Thyroid gland (tissue), 4 donors: Measurements from ENCODE around the gene MACC1. TPM values are rescaled to one million over a fixed set of nuclear protein-coding genes. Genes with fewer than 3 reads are reported as not detected.

Experiments
- DNase-seq, 2 donors: peaks; one replicate each; pipeline ENCODE4 v3.0.0-alpha.2; 2019
- H3K27ac ChIP-seq, 3 donors: fragments of 200-600 bp; sonication (generic); 1 replicate in 2 of 3; 2 replicates in 1 of 3; pipeline ENCODE4 v1.5.1; 2016 to 2019; ENCODE audit warnings: mild to moderate bottlenecking in 1 of 3, moderate library complexity in 1 of 3
- H3K27me3 ChIP-seq: fragments of 200-600 bp; sonication (generic); one replicate; pipeline ENCODE4 v1.5.1; 2019
- H3K36me3 ChIP-seq, 2 donors: fragments of 200-600 bp; sonication (generic); one replicate each; pipeline ENCODE4 v1.5.1; 2016 to 2019
- H3K4me1 ChIP-seq, 2 donors: fragments of 200-600 bp; sonication (generic); one replicate each; pipeline ENCODE4 v1.5.1; 2017 to 2019
- H3K4me3 ChIP-seq, 3 donors: fragments of 200-600 bp; sonication (generic); replicated peaks in 1 of 3; 1 replicate in 2 of 3; 2 replicates in 1 of 3; pipeline ENCODE4 v1.5.1; 2016; ENCODE audit warnings: mild to moderate bottlenecking in 1 of 3
- H3K9me3 ChIP-seq: fragments of 200-600 bp; sonication (generic); one replicate; pipeline ENCODE4 v1.5.1; 2017
- CTCF ChIP-seq, 6 experiments: fragments of 200-600 bp in 3 of 6; fragments of 450-650 bp in 3 of 6; sonication (generic) in 3 of 6; IDR thresholded peaks; one replicate each; pipeline ENCODE4 v1.5.1; 2016 to 2019; ENCODE audit warnings: antibody characterized with exemption in 6 of 6, mild to moderate bottlenecking in 2 of 6, inconsistent platforms in 1 of 6, moderate library complexity in 1 of 6
- POLR2A ChIP-seq, 2 donors: fragments of 450-650 bp; IDR thresholded peaks; one replicate each; pipeline ENCODE4 v1.6.1; 2017; ENCODE audit warnings: antibody characterized with exemption in 2 of 2, mild to moderate bottlenecking in 2 of 2, moderate library complexity in 1 of 2
- WGBS, 2 donors: methylation state at CpG; one replicate each; pipeline ENCODE4 v1.1.5; 2017; 5-methylcytosine and 5-hydroxymethylcytosine counted together
- intact Hi-C: fragments of 100-400 bp; cut with DNase I; formaldehyde crosslinking; loops from one replicate; pipeline ENCODE4 v1.15.1; 2023
- total RNA-seq, 4 donors: library from RNA; depleted of rRNA; stranded (reverse); fragments of >200 nt; gene quantifications; one replicate each; pipeline ENCODE4 v1.2.3, GENCODE V29; 2016

The MACC1 gene
- total RNA-seq, 4 donors from 2014 or later: 2.6 to 7.7 (median 3.6) TPM

GRCh38 chr7:20153567-20153966 lies 63.6 kb downstream of the MACC1 start:
- Histone ChIP-seq H3K27me3 (no peaks in the 10 kb centered on the region), H3K4me3 (no peak overlapping the region), H3K9me3 (no peaks in the 10 kb centered on the region), H3K27ac (no peak overlapping the region), H3K36me3 (no peaks in the 10 kb centered on the region), H3K4me1 (no peaks in the 10 kb centered on the region)
- 94 to 98% methylated on average over 2 of the region's 2 CpGs for WGBS, 2 donors
- no peak for TF ChIP-seq CTCF (IDR thresholded peaks at IDR 0.05)
- no peak for TF ChIP-seq POLR2A (IDR thresholded peaks at IDR 0.05)
- no peak for DNase-seq
- intact Hi-C loops: no loop called here

DNA sequence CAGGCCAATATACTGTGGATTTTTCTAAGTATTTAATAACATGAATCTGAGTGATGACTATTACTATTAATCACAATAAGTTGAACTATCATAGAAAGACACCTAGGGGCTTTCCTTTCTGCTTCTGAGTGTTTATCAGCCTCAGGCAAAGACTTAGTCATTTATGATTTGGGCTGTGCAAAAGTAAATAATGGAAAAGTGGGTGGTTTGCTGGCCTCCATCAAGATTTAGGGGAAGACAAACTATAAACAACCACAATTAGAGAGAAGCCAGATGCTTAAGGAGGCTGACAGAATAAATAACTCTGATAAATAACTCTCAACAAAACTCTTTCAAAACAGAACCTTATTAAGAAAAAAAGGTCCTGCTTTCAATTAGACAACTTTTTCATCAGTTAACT lies 64.7 kb downstream of the MACC1 start:
- Histone ChIP-seq H3K4me3 (no peak overlapping the region), H3K27me3 (no peaks in the 10 kb centered on the region), H3K4me1 (no peaks in the 10 kb centered on the region), H3K36me3 (no peaks in the 10 kb centered on the region), H3K9me3 (no peaks in the 10 kb centered on the region), H3K27ac (no peak overlapping the region)
- TF ChIP-seq CTCF (IDR thresholded peaks at IDR 0.05): no peak
- TF ChIP-seq POLR2A (IDR thresholded peaks at IDR 0.05): no peak
- intact Hi-C loops: no loop called here
- DNase-seq: no peak

DNA sequence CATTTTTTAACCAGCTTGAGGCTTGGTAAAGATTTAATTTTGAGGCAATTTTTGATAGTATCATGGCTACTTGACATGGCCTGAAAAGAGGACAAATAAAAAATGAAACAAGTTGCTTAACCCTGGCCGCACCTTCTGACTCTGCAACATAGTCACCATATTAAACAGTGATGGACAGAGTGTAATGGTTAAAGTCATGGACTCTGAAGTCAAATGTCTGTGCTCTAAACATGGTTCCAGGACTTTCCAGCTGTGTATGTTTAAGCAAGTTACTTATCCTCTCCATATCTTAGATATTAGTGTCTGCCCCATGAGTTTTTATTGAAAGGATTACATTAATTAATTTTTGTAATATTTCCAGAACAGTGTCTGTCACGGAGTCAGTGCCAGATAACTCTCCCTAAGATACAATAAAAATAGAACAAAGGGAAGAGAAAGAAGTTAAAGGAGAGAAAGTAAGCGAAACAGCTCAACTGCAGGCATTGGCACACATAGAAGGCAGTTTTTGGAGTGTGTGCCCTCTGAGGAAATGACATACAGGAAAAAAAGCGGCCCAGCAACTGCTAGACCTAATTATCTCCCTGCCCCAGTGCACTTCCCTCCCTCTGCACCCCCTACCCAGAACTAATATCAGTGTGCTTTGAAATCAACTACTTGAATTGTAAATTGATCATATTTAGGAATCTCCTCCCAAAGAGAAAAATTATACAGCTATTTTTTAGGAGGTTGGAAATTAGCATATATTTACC lies 65.3 kb downstream of the MACC1 start:
- Histone ChIP-seq H3K36me3 (no peaks in the 10 kb centered on the region), H3K27ac (no peak overlapping the region), H3K4me1 (no peaks in the 10 kb centered on the region), H3K4me3 (no peak overlapping the region), H3K27me3 (no peaks in the 10 kb centered on the region), H3K9me3 (no peaks in the 10 kb centered on the region)
- intact Hi-C loops: no loop called here
- TF ChIP-seq POLR2A (IDR thresholded peaks at IDR 0.05): no peak
- no peak for TF ChIP-seq CTCF (IDR thresholded peaks at IDR 0.05)
- no peak for DNase-seq
- WGBS, 2 donors: 71% methylated on average over 4 of the region's 4 CpGs

DNA sequence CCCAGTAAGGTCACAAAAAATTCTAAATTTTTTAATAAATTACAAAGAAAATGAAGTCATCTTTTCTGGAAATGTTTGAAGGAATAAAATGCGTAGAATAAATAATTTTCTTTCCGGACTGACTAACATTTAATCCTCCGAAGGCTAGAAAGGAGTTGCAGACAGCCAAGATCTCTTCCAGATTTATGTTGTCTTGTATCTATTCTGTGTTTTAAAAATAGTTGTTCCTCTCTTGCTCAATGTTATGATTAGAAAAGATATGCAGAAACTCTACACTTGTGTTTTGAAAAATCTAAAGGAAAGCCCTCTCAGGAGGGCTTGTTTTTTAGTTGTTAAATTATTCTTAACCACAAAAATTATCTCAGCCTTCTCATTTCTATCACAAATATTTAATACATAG lies 70.7 kb downstream of the MACC1 start:
- Histone ChIP-seq H3K9me3 (no peaks in the 10 kb centered on the region), H3K36me3 (no peaks in the 10 kb centered on the region), H3K4me1 (no peaks in the 10 kb centered on the region), H3K27me3 (no peaks in the 10 kb centered on the region), H3K27ac (no peak overlapping the region), H3K4me3 (no peak overlapping the region)
- WGBS, 2 donors: 70 to 75% methylated on average over 3 of the region's 3 CpGs
- no peak for DNase-seq
- TF ChIP-seq POLR2A (IDR thresholded peaks at IDR 0.05) (no peak), CTCF (IDR thresholded peaks at IDR 0.05) (no peak)
- intact Hi-C loops: no loop called here

- no peak for DNase-seq
- intact Hi-C loops: no loop called here
Observed at GRCh38 chr7:20144801-20145200, 72.4 kb downstream of the MACC1 start.

More at GRCh38 chr7:20144801-20145200, 72.4 kb downstream of the MACC1 start:
- Histone ChIP-seq H3K4me3 (no peak overlapping the region), H3K27me3 (no peaks in the 10 kb centered on the region), H3K36me3 (no peaks in the 10 kb centered on the region), H3K27ac (no peak overlapping the region), H3K4me1 (no peaks in the 10 kb centered on the region), H3K9me3 (no peaks in the 10 kb centered on the region)
- no peak for TF ChIP-seq POLR2A (IDR thresholded peaks at IDR 0.05)
- TF ChIP-seq CTCF (IDR thresholded peaks at IDR 0.05): no peak
- 90 to 91% methylated on average over 3 of the region's 3 CpGs for WGBS, 2 donors
